HEK293 (cell line): ENCODE data around the gene TLE3.
A peak's percentile ranks its signal among the peaks of the same experiment; 100 is the strongest.

ENCODE experiments used
- GLIS1 ChIP-seq: fragments of 450-650 bp; formaldehyde crosslinking; IDR thresholded peaks from 2 replicates; pipeline ENCODE4 v1.5.1; 2016; ENCODE audit warnings: missing biosample characterization, missing genetic modification characterization
- KLF16 ChIP-seq: fragments of 450-650 bp; formaldehyde crosslinking; IDR thresholded peaks from 2 replicates; pipeline ENCODE4 v1.5.1; 2017; ENCODE audit warnings: missing biosample characterization, missing genetic modification characterization
- KLF17 ChIP-seq: fragments of 450-650 bp; formaldehyde crosslinking; IDR thresholded peaks from 2 replicates; pipeline ENCODE4 v1.5.1; 2016; ENCODE audit warnings: missing biosample characterization, missing genetic modification characterization
- KLF9 ChIP-seq: fragments of 450-650 bp; formaldehyde crosslinking; IDR thresholded peaks from 2 replicates; pipeline ENCODE4 v1.5.1; 2016; ENCODE audit warnings: missing biosample characterization, missing genetic modification characterization, low read depth
- PRDM2 ChIP-seq: fragments of 450-650 bp; formaldehyde crosslinking; IDR thresholded peaks from 2 replicates; pipeline ENCODE4 v1.5.1; 2016; ENCODE audit warnings: missing biosample characterization, missing genetic modification characterization, borderline replicate concordance
- RBAK ChIP-seq: fragments of 450-650 bp; formaldehyde crosslinking; IDR thresholded peaks from 2 replicates; pipeline ENCODE4 v1.5.1; 2016; ENCODE audit warnings: missing biosample characterization, missing genetic modification characterization
- WT1 ChIP-seq: fragments of 450-650 bp; formaldehyde crosslinking; IDR thresholded peaks from 2 replicates; pipeline ENCODE4 v1.5.1; 2016; ENCODE audit warnings: missing biosample characterization, missing genetic modification characterization
- ZBTB49 ChIP-seq: fragments of 450-650 bp; formaldehyde crosslinking; IDR thresholded peaks from 2 replicates; pipeline ENCODE4 v1.5.1; 2016; ENCODE audit warnings: missing biosample characterization, missing genetic modification characterization, low read depth
- ZFP69B ChIP-seq: fragments of 450-650 bp; formaldehyde crosslinking; IDR thresholded peaks from 2 replicates; pipeline ENCODE4 v1.5.1; 2016; ENCODE audit warnings: missing biosample characterization, missing genetic modification characterization
- ZNF132 ChIP-seq: fragments of 450-650 bp; formaldehyde crosslinking; IDR thresholded peaks from 2 replicates; pipeline ENCODE4 v1.5.1; 2017; ENCODE audit warnings: missing biosample characterization, missing genetic modification characterization, borderline replicate concordance
- ZNF23 ChIP-seq: fragments of 450-650 bp; formaldehyde crosslinking; IDR thresholded peaks from 2 replicates; pipeline ENCODE4 v1.5.1; 2016; ENCODE audit warnings: missing biosample characterization, missing genetic modification characterization, borderline replicate concordance
- ZNF292 ChIP-seq: fragments of 450-650 bp; formaldehyde crosslinking; IDR thresholded peaks from 2 replicates; pipeline ENCODE4 v1.5.1; 2016; ENCODE audit warnings: low read depth, missing biosample characterization, missing genetic modification characterization, borderline replicate concordance
- ZNF366 ChIP-seq: fragments of 450-650 bp; formaldehyde crosslinking; conservative IDR thresholded peaks from 2 replicates; pipeline ENCODE4 v1.5.1; 2016; ENCODE audit warnings: missing biosample characterization, missing genetic modification characterization
- ZNF473 ChIP-seq: fragments of 450-650 bp; formaldehyde crosslinking; IDR thresholded peaks from 2 replicates; pipeline ENCODE4 v1.5.1; 2017; ENCODE audit warnings: missing biosample characterization, missing genetic modification characterization
- ZNF488 ChIP-seq: fragments of 450-650 bp; formaldehyde crosslinking; IDR thresholded peaks from 2 replicates; pipeline ENCODE4 v1.5.1; 2016; ENCODE audit warnings: missing biosample characterization, missing genetic modification characterization
- ZNF510 ChIP-seq: fragments of 450-650 bp; formaldehyde crosslinking; IDR thresholded peaks from 2 replicates; pipeline ENCODE4 v1.5.1; 2018; ENCODE audit warnings: mild to moderate bottlenecking, missing genetic modification characterization, missing biosample characterization; ENCODE audit not compliant: insufficient replicate concordance
- ZNF514 ChIP-seq: fragments of 450-650 bp; formaldehyde crosslinking; IDR thresholded peaks from 2 replicates; pipeline ENCODE4 v1.5.1; 2016; ENCODE audit warnings: missing biosample characterization, missing genetic modification characterization
- ZNF560 ChIP-seq: fragments of 450-650 bp; formaldehyde crosslinking; IDR thresholded peaks from 2 replicates; pipeline ENCODE4 v1.5.1; 2017; ENCODE audit warnings: missing biosample characterization, missing genetic modification characterization, borderline replicate concordance
- ZNF639 ChIP-seq: fragments of 450-650 bp; formaldehyde crosslinking; IDR thresholded peaks from 2 replicates; pipeline ENCODE4 v1.5.1; 2016; ENCODE audit warnings: missing biosample characterization, missing genetic modification characterization
- ZNF670 ChIP-seq: fragments of 450-650 bp; formaldehyde crosslinking; IDR thresholded peaks from 2 replicates; pipeline ENCODE4 v1.5.1; 2016; ENCODE audit warnings: missing biosample characterization, missing genetic modification characterization, low read depth
- ZNF701 ChIP-seq: fragments of 450-650 bp; formaldehyde crosslinking; IDR thresholded peaks from 2 replicates; pipeline ENCODE4 v1.5.1; 2016; ENCODE audit warnings: missing biosample characterization, missing genetic modification characterization
- ZNF768 ChIP-seq: fragments of 450-650 bp; formaldehyde crosslinking; IDR thresholded peaks from 2 replicates; pipeline ENCODE4 v1.5.1; 2018; ENCODE audit warnings: missing biosample characterization, mild to moderate bottlenecking, missing genetic modification characterization
- ZNF785 ChIP-seq: fragments of 450-650 bp; formaldehyde crosslinking; IDR thresholded peaks from 2 replicates; pipeline ENCODE4 v1.5.1; 2016; ENCODE audit warnings: missing biosample characterization, missing genetic modification characterization
- ZSCAN4 ChIP-seq: fragments of 450-650 bp; formaldehyde crosslinking; IDR thresholded peaks from 2 replicates; pipeline ENCODE4 v1.5.1; 2017; ENCODE audit warnings: missing biosample characterization, missing genetic modification characterization

TLE3 gene

GRCh38 chr15:70098461-70099166 lies 897 bp upstream of the TLE3 start (continued):
- TF ChIP-seq ZSCAN4 (peak; percentile 24; the same call in 1 of the 2 replicates), WT1 (peak; percentile 63), ZNF560 (tag by site-specific recombination) (no peak), ZNF473 (no peak), GLIS1 (tag by site-specific recombination) (0 out of 2 replicates have a peak, but pooled peaks have one; percentile 8), ZNF514 (tag by site-specific recombination) (no peak), ZBTB49 (no peak), ZNF670 (tag by site-specific recombination) (no peak), ZNF292 (tag by site-specific recombination) (no peak), ZNF701 (no peak), ZNF23 (tag by site-specific recombination) (no peak), ZNF510 (tag by site-specific recombination) (no peak), PRDM2 (no peak), ZNF132 (tag by site-specific recombination) (no peak), KLF16 (tag by site-specific recombination) (no peak), ZNF639 (tag by site-specific recombination) (0 out of 2 replicates have a peak, but pooled peaks have one; percentile 32), ZNF488 (tag by site-specific recombination) (no peak), ZNF366 (tag by site-specific recombination) (peak; percentile 96), KLF9 (tag by site-specific recombination) (no peak), KLF17 (tag by site-specific recombination) (peak; percentile 76; the same call in 1 of the 2 replicates), ZNF768 (tag by site-specific recombination) (no peak), ZFP69B (tag by site-specific recombination) (no peak; the same call in 1 of the 2 replicates), ZNF785 (tag by site-specific recombination) (no peak), RBAK (no peak)
